ENCODE data around the gene MATN1.

MATN1 gene

DNA sequence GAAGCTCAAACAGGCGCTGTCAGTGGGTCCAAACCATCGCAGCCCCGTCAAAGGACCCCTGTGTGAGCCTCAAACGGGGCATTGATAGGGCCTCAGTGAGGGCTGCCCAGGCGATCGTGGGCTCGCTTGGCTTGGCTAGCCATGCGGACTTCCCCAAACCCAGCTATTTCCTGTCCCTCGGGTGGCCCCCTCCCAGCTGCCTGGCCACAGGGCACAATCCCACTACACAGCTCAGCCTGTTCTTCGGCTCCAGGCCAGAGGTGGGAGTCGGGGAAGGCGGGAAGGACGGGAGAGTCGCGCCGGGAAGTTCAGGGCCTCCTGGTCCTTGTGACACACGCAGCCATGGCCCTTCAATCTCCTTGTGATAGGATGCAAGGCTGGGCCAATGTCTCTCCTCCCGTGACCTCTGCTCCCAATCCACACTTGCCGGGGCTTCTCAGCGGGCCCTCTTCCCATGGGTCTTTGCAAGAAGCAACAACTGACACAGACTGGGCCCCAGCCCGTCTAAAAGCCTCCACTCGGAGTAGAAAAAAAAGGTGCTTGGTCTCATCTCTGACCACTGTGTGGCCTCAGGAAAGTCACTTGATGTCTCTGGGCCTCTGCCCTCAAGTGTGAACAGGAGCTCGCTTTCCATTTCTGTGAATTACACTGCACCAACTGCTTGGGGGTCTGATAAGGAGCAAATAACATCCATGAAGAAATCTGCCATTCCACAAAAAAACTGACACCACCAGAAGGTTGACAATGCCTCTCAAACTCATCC is 7.1 kb upstream of the MATN1 start:
- DNase-seq: no peak

DNA sequence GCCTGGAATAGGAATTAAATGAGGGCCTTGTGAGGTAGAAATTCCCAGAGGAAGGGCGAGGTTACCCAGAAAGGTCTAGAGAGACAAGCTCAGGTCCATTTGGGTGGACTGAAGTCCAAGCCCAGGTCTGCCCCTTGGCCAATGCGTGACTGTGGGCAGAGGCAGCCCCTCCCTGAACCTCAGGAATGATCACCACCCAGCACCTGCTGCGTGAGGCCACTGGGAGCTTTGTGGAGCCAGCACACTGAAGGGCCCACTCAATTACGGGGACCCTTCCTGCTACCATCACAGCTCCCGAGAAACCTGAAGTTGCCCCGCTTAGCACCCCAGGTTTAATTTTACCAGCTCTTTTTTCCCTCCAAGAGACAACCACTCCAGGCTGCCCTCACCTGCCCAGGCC is 6.5 kb upstream of the MATN1 start:
- no peak for DNase-seq

DNA sequence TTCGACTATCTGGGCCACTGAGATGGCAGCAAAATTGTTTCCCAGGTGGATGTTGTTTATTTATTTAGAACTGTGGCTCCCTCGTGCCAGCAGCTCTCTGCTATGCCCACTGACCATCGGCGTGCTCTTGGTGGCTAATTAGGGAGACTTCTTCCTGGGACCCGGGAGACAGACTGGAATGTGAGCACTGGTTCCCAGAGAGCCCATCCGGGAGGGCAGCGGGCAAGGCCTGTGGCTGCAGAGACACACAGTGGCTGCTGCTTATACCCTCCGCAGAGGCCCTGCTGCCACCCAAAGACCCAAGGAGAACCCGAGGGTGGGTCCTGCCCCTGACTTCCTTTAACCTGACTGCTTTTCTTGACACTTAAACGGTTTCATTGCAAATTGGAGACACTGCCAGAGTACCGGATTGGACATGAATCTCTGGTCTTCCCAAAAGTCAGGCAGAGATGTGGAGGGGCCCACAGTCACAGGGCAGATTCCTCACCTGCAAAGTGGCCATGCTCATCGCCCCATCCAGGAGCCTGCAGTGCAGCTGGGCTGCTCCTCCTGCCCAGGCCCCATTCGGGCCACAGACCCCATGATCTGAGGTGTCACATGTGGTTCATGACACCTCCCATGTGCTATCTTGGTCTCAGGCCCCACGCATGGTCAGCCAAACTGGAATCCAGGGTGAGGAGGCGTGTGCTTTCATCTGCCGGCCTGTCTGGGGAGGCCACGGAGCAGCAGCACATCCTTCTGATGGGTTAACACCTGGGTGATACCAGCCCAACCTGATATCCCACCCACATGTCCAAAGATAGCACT is 5.7 kb upstream of the MATN1 start:
- DNase-seq: no peak

DNA sequence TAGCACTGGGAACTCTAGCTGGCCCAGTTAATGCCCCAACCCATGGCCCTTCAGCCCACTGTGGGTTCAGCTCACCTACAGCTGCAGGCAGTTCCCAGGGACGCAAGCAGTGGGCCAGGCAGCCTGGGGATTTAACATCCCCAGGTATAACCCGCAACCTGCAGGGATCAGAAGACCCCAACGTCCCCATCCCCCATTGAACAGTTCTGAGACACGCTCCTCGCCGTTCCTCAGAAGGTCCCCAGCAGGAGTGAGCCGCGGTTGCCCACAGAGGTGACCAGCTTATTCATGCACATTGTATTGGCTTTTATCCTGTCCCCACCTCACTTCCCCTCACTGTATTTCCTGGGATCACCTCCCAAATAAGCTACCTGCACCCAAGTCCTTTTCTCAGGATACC is 5.0 kb upstream of the MATN1 start:
- no peak for DNase-seq

DNA sequence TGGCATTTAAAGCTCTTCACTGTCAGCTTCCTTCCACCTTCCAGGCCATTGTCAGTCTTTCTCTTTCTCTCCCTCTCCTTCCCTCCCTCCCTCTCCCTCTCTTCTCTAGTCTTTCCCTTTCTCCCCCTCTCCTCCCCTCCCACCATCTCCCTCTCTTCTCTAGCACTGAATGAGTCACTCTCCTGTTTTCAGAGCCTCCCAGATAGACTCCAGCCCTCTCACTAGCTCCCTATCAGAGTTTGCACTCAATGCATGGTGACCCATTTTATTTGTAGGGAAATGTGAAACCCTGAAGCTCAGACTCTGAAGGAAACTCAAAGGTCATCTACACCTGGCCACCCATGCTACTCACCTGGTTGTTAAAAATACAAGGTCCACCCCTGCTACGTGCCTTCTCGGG is 4.4 kb upstream of the MATN1 start:
- DNase-seq: no peak

DNA sequence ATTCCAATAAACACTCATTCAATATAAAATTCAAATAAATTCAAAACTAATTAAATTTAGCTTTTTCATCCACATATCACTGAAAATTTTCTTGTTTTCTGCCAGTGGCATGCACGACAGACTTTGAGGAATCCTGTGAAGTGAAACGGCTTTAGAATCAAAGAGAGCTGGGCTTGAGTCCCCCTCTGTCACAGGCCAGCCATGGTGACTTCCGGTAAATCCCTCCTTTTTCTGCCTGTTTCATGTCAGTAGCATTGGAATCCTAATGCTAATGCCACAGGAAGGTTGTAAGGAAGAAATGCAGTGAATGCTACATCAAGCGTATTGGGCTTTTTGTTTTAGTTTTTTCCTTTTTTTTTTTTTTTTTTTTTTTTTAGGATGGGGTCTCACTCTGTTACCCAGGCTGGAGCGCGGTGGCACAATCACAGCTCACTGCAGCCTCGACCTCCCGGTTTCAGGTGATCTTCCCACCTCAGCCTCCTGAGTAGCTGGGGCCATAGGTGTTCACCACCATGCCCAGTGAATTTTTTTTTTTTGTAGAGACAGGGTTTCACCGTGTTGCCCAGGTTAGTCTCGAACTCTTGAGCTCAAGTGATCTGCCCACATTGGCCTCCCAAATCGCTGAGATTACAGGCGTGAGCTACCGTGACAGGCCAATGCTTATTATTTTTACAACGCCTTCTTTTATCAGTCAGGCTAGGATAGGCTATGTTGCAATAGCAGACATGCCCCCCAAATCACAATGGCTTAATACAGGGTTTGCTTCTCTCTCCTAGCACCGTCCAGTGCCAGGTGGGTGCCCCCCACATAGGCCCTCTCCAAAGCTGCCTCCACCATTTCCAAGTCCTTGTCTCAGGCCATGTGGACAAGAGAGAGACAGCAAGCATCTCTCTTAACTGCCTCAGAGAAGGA is 3.6 kb upstream of the MATN1 start:
- no peak for DNase-seq

DNA sequence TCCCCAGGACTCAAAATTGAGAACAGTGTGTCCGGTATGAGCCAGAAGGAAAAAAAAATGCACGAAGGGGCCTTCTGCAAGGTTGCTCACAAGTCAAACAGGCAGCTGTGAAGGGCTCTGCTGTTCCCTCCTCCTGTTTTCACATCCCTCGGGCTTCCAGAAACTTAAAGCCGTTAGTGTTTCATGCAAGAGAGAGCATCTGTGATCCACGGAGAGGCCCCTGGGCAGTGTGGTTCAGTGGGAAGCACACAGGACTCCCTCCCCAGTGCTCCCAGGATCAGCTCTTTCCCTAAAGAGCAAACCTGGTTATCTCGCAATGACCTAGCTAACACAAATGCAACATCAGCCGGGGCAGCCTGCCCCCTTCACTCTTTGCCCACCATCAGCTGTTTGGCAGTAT is 2.9 kb upstream of the MATN1 start:
- DNase-seq: no peak

DNA sequence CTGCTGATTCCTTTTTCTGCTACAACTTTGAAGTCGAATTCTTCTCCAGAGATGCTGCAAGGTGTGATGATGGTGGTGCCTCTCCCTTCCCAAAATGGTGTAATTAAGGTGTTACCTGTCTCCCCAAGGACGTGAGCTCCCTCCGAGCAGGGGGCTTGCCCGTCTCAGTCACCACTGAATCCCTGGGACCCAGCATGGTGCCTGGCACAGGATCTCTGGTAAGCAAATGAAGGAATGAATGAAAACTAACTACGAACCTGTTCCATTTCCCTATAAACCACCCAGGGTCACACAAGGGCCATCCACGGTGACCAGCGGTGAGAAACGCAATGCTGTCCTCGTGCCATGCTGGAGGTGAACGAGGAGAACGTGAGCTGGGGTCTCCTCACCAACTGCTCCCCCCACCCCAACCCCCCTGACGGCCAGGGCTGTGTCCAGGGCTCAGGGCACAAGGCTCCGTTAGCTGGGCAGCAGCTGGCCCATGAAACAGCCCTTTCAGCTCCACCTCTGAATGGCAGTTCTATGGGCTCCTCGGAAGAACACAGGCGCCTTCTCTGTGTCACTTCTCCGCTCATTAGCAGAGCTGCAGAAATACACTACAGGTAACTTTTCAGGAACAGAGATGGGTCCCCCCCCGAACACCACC is 2.2 kb upstream of the MATN1 start:
- DNase-seq: no peak

DNA sequence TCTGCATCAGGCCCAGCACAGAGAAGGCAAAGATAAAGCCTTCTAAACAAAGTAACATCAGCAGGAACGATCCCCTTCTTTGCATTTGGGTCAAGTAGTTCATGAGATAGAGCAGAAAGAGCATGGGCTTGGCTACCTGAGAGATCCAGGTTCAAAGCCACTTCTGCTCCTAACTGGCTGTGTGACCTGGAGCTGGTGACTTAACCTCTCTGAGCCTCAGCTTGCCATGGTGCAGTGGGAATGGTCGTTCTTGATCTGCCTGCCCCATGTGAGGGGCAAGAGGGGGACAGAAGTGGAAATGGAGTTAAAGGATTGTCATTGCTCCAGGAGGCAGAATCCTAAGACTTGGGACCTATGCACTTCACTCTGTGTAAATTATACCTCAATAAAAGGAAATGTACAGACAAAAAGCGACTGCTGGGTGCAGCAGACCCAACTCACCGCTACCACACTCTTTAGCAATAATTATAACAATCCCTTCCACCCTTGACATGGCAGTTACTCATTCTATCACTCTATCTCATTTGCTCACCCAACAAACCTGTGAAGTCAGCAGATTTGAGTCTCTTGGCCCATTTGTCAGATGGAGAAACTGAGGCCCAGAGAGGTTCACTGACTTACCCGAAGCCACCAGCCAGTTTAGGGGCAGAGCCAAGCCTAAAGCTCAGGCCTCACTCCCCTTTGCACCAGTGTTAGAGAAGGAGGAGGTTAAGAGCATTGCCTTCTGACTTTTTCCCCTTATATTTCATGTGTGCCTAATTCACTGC is 1.5 kb upstream of the MATN1 start:
- DNase-seq: no peak

DNA sequence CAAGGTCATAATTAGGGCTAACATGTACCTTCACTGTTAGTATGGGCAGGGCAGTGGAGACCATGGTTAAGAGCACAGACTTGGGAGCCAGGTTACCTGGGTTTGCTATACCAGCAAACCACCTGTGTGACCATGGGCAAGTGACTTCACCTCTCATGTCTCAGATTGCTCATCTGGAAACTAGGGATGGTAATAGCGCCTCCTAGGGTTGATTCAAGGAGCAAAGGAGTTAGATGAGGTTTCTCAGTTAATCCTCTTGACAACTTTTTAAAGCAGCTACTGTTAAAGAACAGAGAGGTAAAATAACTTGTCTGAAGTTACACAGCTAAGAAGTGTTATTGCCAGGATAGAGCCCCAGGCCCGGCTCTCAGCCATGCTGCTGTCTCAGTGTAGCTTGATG is 790 bp upstream of the MATN1 start:
- DNase-seq: no peak

DNA sequence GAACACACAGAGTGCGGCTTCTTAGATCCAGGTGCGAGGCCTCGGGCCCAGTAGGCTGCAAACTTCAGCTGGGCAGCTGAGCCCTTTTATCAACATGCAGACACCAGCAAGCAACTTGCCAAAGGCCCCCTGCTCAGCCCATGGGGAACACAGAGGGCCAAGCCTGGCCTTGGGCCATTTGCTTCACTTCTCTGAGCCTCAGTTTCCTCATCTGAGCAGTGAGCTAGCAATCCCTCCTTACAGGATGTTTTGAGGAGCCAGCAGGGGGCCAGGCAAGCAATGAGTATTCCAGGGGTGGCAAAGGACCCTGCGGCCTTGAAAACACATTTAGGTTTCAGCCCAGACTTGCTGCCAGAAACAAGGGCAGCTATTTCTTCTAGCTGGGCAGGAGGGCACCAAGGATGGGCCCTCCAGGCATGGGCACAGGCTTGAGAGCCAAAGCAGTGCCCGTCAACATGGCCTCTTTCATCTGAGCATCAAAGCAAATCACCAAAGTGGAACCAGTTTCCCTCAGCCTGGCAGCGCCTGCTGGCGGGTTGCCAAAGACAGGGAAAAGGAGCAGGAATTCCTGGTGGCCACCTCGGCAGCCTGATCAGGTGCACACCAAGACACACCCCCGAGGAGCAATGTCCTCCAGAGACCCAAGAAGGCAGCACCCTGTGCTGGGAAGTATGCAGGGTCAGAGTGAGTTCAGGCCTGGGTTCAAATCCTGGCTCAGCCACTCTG is 1.4 kb downstream of the MATN1 start:
- no peak for DNase-seq

DNA sequence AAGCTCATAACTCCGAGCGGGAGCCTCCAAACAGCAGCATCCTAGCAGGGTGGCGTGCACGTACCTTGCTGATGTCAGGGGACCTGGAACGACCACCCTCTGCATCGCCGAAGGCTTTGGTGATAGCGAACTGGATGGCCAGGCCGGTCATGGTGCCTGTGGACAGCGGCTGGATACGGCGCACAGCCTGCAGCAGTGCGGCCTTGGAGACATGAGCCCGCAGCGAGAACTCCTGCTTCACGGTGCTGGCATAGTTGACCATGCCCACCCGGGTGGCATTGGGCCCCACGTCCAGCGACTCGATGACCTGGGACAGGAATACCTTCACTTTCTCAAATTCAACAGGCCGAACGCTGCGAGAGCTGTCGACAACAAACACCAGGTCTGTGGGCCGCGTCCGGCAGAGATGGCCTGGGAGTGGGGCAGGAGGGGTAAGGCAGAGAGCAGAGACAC is 2.0 kb downstream of the MATN1 start:
- no peak for DNase-seq

DNA sequence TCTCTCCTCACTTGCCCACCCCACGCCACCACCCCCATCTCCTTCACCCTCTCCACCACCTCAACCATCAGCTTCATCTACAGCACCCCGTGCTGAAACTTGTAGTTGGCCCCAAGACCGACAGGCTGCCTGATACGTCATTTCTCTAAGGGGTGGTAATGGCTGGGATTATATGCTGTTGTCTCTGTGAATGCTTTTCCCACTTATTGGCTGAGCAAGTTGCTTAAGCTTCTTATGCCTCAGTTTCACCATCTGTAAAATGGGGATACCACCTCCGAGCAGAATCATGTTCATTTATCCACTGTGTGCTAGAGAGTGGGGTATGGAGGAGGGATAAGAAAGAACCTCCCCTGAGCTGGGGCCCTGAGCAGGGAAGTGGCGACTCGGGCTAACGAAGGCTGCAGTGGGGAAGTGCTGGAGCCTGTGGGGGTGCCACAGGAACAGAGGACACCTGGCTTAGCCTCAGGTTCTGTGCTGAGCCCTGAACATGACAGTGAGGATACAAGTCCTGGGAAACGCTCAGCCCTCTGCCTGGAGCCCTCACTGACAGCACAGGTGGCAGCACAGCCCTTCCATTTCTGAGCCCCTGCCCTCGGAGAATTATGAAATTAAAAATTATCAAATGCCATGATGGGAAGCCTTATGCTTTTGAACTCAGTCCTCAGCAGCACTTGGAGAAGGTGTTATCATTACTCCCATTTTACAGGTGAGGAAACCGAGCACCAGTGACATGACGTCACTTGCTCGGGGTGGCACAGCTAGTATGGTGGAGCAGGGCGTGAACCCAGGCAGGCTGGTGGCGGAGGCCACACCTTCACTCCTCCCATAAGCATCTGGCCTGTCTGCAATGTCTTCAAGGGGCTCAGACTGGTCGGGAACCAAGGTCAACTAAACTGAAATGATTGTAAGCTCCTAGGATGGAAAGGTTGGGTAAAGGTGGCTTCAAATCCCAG is 2.8 kb downstream of the MATN1 start:
- no peak for DNase-seq

DNA sequence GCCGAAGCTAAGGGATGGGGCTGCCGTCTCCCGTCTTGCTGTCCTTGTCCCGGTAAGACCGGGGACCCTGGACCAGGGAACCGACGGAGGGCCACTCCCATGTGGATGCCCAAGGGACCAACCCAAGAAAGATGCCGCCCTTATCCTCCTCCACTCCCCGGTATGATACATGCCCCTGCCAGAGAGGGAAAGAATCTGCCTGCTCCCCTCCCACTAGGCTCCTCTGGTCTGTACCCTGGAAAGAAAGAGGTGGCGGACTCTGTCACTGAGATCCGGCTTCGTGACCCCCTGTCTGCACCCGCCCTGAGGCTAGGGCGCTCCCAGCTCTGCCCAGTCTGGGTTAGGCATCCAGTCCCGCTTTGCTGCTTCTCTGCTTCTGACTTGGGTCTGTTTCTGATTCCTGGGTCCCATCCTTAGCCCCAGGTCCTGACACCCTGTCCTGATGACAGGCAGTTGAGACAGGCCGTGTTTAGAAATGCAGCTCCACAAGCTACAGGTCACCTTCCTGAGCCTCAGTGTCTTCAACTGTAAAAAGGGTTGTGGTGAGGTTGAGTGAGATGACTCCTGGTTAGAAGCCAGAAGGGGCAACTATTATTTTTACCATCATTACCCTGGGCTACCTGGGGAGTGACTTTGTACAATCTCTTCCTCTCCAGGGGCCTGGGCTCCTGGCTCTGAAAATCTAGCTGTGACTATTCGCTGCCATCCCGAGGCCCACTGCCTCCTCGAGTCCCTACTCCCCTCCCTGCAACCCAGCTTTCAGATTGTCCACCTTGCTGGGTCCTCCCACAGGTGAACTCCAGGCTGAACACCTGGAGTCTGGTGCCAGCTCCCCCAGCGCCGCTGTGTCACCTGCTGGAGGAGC is 3.7 kb downstream of the MATN1 start:
- DNase-seq: no peak

DNA sequence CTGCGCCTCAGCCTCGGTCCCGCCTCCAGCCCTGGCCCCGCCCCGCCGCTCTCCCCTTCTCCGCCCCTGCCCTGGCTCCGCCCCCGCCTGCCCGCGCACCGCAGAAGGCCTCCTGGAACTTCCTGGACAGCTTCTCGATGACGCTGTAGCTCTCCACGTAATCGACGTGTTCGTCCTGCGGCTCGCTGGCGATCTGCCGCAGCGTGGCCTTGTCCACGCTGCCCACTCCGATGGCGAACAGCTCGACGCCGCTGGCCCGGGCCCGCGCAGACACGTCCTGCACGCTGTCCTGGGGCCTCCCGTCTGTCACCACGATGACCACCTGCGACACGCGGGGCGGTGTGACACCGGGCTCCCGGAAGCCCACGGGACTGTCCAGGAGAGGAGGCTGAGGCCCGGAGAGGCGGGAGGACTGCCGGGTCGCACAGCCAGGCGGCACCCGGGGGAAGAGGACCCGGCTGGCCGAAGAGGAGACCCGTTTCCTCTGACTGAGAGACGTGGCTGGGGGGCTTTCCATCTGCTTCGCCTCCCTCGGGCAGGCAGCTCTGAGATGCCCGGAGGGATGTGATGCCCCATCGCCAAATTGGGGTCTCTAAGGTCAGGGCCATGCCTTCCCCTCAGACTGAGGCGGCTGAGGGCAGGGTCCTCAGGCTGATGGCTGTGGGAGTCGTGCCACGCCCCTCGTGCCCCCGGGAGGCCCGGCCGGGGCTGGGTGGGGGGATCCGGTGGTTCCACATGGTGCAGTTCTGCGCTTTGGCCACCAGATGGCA is 4.6 kb downstream of the MATN1 start:
- peak; percentile 76 for DNase-seq

DNA sequence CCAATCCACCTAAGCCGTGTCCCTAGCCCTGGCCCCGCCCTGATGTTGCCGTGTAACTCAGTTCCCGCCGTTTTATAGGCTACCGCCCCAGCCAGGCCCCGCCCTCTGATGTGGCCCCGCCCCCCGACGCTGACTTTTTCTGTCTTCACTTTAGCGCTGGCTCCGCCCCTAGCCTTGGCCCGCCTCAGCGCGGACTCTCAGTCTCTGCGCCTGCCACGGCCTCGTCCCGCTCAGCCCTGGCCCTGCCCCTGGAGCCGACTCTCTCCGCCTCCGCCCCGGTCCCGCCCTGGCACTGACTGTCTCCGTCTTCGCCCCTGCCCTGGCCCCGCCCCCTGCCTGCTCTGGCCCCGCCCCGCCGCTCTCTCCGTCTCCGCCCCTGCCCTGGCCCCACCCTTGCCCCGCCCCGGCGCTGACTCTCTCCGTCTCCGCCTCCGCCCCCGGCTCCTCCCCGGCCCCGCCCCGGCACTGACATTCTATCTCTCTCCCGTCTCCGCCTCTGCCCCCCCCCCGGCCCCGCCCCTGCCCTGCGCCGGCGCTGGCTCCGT is 5.2 kb downstream of the MATN1 start:
- DNase-seq: peak; percentile 81

DNA sequence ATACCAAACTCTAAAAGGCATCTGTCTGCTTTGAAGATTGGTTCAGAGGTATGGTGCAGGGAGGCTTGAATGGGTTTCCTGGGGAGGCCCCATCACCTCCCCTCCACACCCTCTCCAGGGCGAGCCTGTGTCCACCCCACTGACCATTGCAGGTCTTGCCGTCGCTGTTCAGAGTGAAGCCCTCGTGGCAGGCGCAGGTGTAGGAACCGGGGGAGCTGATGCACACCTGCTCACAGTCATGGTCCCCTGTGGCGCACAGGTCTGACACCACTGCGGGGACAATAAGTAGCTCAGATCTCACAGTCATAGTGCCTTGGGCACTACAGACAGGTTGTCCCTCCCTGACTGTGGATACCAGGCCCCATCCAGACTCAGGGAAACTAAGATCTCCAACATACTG is 6.7 kb downstream of the MATN1 start:
- DNase-seq: no peak

DNA sequence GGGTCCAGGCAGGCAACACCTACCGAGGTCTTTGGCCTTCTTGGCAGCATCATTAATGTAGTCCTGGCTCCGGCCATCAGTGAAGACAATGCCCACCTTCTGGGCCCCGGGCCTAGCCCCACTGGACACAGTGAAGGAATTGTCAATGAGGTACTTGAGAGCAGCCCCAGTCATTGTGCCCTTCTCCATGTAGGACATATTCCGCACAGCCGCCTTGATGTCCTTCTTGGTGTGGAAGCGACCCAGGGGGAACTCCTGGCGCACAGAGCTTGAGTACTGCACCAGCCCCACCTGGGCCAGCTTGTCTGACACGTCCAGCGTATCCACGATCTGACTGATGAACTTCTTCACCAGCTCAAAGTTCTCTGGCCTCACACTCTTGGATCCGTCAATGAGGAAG is 7.5 kb downstream of the MATN1 start:
- DNase-seq: no peak
